NCI-H69 (cell line): ENCODE results near the gene CACNA1C.

Experiments
- DNase-seq: peaks from one replicate; lab custom pipeline; 2025; lab: John Stamatoyannopoulos, UW

The CACNA1C gene

GRCh38 chr12:2390850-2391390 lies 338.1 kb downstream of the CACNA1C start:
- DNase-seq, result no peak

- DNase-seq, result no peak
Measured at GRCh38 chr12:2391740-2392331, 339.0 kb downstream of the CACNA1C start.

DNA sequence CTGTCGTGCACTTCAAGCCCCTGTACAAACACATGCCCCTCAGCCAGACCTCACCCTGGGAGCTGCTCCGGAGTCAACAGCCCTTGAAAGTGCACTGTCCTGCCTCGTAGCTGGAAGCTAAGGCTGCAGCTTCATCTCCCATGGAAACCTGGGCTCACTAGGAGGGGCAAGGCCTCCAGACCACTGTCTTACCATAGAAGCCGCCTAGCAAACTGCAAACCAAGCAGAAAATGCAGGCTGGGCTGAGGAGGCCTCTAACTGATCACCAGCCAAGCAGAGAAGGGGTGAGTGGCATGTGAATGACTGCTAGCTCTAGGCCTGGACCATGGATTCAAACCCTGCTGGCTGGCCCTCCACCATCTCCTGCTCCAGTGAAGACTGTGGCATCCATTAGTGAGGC lies 340.2 kb downstream of the CACNA1C start:
- no peak for DNase-seq

- no peak for DNase-seq
Measured at GRCh38 chr12:2393996-2394395, 341.2 kb downstream of the CACNA1C start.

DNA sequence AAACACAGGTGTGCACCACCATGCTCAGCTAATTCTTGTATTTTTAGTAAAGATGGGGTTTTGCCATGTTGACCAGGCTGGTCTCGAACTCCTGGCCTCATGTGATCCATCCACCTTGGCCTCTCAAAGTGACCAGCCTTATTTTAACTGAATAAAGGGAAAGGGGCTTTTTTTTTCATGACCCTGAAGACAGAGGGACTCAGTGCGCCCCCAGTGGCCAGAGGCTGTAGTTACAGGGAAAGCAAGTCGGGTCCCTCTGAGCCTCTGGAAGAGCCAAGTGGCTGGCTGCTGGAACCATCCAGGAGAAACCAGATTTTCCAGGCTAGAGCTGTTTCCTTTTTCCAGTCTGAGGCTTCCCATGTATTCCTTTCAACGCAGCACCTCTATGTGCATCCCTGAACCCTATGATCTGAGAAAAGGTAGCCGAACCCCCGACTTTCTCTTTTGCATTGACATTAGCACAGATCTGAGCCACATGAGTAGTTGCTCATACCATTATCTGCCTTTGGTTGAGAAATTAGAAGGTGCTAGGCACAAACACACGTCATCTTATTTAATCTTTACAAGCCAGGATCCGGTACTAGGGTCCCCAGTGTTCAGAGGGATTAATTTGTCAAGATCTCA lies 342.7 kb downstream of the CACNA1C start:
- peak; percentile 67 for DNase-seq

DNA sequence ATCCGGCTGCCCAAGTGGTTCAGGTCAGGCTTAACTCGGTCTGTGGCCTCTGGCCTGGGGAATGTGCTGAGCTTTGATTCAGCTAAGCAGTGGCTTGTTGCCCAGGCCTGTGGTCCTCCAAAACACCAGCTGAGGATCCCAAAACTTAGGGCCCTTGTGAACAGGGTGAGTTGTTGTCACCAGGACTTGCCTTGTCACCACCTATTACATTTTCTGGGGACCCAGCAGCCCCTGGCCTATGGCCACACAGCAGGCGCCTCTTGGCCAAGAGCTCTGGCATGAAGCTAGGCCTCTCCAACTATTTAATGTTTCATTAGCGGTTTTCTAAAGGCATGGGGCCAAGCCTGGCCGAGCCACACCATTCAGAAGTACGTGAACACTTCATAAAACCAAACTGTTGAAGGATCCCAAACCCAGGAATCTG lies 343.7 kb downstream of the CACNA1C start:
- no peak for DNase-seq

GRCh38 chr12:2397356-2398045 lies 344.7 kb downstream of the CACNA1C start:
- DNase-seq, result peak; percentile 27

DNA sequence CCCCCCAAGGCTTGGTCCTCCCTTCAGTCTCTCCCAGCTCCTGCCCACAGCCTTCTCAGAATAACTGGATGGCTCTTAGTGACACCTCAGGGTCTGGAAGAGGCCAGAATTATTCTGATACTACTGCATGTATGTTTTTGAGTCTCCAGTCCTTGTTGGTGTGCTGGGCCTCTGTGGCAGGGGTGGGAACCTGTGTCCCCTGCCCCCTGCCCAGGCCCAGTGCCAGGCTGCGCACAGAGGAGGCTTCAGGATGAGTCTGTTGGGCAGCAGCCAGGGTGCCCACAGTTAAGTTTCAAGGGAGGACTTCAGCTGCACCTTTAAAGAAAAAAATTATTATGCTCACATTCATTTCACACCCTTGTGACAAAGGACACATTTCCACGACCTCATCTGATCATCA lies 348.3 kb downstream of the CACNA1C start:
- DNase-seq, result no peak

DNA sequence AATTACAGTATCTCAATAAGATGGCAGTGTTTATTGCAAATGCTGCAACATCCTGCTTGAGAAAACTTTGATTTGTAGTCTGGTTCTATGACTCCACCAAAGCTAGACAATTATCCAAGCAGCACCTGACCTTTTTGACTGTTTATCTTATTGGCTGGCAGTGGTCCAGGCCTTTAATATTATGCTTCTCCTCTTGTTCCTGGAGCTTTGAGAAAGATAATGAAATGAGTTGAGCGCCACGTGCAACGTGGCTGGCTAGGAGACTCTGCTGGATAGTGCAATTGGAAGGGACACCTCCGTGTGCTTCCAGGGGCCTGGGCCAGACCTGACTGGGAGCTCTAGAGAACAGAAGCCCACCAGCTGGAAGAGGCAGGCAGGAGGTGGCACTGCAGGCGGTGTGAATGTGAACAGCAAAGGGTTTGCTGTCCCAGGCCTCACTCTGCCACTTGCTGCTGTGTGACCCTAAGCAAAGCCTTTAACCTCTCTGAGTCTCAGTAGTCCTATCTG lies 349.3 kb downstream of the CACNA1C start:
- DNase-seq, result peak; percentile 40

- no peak for DNase-seq
Measured at GRCh38 chr12:2403221-2403976, 350.6 kb downstream of the CACNA1C start.

- no peak for DNase-seq
Measured at GRCh38 chr12:2405039-2405438, 352.3 kb downstream of the CACNA1C start.

DNA sequence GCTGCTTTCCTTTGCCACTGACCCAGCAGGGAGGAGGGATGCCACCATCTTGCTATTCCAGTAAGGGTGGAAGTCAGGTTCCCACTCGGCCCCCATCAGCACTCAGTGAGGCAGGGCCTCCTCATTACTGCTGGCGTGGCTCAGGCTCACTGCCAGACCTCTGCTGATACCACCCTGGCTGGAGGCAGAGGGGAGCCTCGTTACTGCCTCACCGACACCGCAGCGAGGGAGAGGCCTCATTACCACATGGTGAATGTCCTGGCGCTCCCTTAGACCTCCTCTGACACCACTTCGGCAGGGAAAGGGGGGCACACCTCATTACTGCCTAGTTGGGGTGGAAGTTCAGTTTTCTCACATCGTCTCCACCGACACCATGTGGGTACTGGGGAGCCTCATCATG lies 354.1 kb downstream of the CACNA1C start:
- no peak for DNase-seq

GRCh38 chr12:2408262-2408661 lies 355.5 kb downstream of the CACNA1C start:
- DNase-seq, result no peak

DNA sequence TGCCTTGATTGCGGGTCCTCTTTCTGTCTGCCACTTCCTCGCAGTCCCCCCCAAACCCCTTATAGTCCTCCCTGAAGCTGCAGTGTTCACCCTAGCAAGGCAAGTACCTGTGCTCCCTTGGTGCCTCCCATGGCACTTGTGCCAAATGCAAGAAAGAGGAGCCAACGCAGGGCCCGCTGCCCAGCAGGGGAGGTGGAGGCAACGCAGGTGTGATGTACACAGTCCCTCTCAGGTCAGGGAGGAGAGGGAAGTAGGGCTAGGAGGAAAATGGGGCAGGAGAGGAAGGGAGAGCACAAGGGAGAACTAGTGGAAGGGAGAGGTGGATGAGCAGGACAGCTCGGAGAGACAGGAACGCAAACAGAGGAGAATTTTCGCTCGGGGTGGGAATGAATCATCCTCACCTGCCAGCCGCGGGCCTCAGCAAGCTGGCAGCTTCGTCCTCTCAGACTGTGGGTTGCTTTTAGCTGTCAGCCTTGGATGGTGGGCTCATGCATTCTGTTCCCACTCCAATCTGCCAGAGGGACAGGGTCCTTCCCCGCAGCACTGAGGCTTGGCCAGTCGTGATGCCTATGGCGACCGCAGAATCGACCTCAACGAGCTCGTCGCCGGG lies 357.0 kb downstream of the CACNA1C start:
- DNase-seq, result no peak

- no peak for DNase-seq
Measured at GRCh38 chr12:2410496-2410895, 357.7 kb downstream of the CACNA1C start.

DNA sequence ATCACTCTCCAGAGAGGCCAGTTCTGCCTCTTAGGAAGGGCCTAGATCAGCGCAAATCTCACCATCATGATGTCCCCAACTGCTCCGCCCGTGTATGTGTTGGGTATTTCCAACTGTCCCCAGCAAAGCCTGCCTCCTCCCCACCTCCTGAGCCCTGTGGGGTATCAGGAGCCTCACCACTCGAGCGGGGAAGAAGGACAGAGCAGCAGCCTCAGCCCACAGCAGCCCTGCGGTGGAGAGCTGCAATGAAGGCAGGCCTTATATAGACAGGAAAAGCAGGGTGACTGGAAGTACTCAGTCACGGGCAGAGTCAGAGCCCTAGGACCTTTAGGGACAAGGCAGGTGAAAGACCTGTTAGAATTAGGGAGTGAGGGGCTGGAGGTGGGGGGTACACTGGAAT lies 358.2 kb downstream of the CACNA1C start:
- DNase-seq, result no peak

GRCh38 chr12:2411616-2412304 lies 359.0 kb downstream of the CACNA1C start:
- DNase-seq, result no peak

DNA sequence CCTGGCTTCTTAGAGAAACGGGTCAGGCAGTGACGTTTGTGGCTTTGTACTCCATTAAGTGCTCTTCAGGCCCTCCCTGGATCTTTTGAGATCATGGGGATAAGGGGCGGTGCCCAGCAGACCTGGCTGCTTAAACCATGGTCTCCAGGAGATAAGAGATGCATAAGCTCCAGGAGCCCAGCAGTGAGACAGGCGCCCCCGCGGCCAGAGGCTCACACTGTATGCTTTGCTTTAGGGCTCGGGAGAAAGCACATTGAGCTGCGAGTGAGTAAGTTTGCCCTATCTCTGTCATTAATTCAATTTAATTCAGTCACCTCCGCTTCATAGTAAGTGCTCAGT lies 359.5 kb downstream of the CACNA1C start:
- no peak for DNase-seq

DNA sequence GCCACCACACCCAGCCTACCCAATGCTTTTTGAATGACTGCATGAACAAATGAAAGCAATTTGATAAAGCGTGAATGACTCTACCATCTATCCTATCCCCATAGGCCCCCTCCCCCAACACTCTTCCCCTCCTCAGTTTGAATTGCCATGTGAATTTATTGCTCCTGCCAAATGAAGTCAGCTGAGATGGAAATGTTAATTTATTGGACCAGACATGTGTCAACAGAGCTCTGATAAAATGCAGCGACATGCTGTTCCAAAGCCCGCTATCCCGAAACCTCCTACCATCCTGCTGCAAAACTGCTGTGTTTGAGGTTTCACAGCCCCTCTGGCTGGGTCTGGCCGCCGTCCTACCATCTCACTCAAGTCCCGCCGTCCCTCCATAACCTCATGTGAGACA lies 360.5 kb downstream of the CACNA1C start:
- DNase-seq, result no peak

DNA sequence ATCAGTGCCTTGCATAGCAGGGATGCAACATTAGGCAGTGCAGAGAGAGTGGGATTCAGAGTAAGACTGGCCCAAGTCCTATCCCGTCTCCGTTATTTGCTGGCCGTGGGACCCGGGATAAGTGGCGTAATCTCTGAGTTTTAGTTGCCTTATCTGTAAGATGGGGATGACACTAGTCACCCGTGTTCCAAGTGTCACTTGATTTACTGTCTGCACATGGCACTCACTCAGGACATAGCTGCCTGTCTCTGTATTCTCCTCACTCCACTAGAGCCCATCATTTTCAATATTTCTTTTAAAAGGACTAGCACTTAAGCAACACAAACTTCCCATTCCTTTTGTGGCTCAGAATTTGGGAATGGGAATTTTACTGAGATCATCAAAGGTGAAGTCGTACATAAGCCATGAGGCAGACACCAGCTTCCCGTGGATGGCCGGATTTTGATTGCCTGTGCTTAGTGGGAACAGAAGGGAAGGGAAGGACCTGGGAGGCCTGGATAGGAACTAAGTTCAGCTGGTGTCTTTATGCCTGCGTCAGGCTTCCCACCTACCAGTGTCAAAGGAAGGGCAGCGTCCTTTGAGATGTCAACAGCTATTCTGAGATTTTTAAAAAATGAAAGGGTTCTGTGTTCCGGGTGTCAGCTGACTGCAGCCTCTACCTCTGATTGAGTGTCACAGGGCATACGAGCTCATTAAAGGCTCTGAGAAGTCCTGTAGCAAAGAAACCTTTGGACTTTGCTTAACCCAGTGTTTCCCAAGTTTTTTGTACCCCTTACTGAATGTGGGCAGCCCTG lies 361.4 kb downstream of the CACNA1C start:
- no peak for DNase-seq
